Lower leg skin (tissue), 4 donors: ENCODE data around the gene RPP30. TPM values are rescaled to one million over a fixed set of nuclear protein-coding genes. Genes with fewer than 3 reads are reported as not detected.
A peak's percentile ranks its signal among the peaks of the same experiment; 100 is the strongest.

Experiments
- DNase-seq, 2 donors: peaks; one replicate each; pipeline ENCODE4 v3.0.0-alpha.2; 2019; ENCODE audit warnings: low spot score in 2 of 2
- H3K4me3 ChIP-seq: fragments of 200-600 bp; sonication (generic); 2 replicates; pipeline ENCODE4 v1.5.1; 2017; ENCODE audit warnings: mild to moderate bottlenecking, low read depth; ENCODE audit not compliant: poor library complexity, severe bottlenecking
- POLR2A ChIP-seq, 2 donors: fragments of 450-650 bp; IDR thresholded peaks; one replicate each; pipeline ENCODE4 v1.6.1; 2016 to 2017; ENCODE audit warnings: antibody characterized with exemption in 2 of 2, mild to moderate bottlenecking in 1 of 2, moderate library complexity in 1 of 2
- WGBS, 2 donors: methylation state at CpG; one replicate each; pipeline ENCODE4 v1.1.5; 2018; 5-methylcytosine and 5-hydroxymethylcytosine counted together
- intact Hi-C: fragments of 100-400 bp; cut with DNase I; formaldehyde crosslinking; loops from one replicate; pipeline ENCODE4 v1.15.0; 2023; ENCODE audit warnings: low total_unique reads
- total RNA-seq, 4 donors: library from RNA; depleted of rRNA; stranded (reverse); fragments of >200 nt; gene quantifications; one replicate each; pipeline ENCODE4 v1.1.0, GENCODE V29; 2016
- TF ChIP-seq, protein P1 (sequence below), 3 donors: fragments of 450-650 bp; IDR thresholded peaks; one replicate each; pipeline ENCODE4 v1.5.1; 2016; ENCODE audit warnings: antibody characterized with exemption in 3 of 3, mild to moderate bottlenecking in 3 of 3, moderate library complexity in 2 of 3

RPP30 gene
- total RNA-seq, 4 donors from 2014 or later, result 24.9 to 39.8 (median 28.3) TPM

DNA sequence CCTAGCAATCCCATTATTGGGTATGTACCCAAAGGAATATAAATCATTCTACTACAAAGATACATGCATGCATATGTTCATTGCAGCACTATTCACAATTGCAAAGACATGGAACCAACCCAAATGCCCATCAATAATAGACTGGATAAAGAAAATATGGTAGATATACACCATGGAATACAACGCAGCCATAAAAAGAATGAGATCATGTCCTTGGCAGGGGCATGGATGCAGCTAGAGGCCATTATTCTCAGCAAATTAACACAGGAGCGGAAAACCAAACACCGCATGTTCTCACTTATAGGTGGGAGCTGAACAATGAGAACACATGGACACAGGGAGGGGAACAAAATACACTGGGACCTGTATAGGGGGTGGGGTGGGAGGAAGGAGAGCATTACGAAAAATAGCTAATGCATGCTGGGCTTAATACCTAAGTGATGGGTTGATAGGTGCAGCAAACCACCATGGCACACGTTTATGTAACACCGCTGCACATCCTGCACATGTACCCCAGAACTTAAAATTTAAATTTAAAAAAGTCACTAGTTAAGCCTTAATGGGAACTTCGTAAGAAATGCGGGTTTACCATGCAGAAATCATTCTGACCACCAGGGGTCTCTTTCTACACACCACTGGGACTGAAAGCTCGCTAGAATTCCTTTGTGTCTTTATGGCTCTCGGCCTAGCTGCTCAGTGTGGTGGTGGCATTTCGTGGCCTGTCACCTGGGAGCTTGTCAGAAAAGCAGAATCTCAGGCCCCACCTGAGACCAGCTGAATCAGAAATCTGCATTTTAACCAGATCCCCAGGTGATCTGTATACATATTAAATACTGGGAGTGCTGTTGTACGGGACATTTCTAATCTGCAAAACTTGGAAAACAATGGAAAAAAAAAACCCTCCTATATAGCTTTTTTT is 39.6 kb downstream of the RPP30 start:
- WGBS, 2 donors, result 31 to 33% methylated on average over 12 of the region's 12 CpGs
- TF ChIP-seq POLR2A (IDR thresholded peaks at IDR 0.05), result no peak
- TF ChIP-seq, protein P1, sequence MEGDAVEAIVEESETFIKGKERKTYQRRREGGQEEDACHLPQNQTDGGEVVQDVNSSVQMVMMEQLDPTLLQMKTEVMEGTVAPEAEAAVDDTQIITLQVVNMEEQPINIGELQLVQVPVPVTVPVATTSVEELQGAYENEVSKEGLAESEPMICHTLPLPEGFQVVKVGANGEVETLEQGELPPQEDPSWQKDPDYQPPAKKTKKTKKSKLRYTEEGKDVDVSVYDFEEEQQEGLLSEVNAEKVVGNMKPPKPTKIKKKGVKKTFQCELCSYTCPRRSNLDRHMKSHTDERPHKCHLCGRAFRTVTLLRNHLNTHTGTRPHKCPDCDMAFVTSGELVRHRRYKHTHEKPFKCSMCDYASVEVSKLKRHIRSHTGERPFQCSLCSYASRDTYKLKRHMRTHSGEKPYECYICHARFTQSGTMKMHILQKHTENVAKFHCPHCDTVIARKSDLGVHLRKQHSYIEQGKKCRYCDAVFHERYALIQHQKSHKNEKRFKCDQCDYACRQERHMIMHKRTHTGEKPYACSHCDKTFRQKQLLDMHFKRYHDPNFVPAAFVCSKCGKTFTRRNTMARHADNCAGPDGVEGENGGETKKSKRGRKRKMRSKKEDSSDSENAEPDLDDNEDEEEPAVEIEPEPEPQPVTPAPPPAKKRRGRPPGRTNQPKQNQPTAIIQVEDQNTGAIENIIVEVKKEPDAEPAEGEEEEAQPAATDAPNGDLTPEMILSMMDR (IDR thresholded peaks at IDR 0.05), result peak in 1 of 3 donors; percentile 47
- no peak overlapping the region for H3K4me3 ChIP-seq
- peak in 1 of 2 donors; percentile 62 for DNase-seq
- intact Hi-C loops, result loop anchor here (10.0 kb wide), 1 partner anchor 343 kb away; no protein-coding TSS in a partner anchor

DNA sequence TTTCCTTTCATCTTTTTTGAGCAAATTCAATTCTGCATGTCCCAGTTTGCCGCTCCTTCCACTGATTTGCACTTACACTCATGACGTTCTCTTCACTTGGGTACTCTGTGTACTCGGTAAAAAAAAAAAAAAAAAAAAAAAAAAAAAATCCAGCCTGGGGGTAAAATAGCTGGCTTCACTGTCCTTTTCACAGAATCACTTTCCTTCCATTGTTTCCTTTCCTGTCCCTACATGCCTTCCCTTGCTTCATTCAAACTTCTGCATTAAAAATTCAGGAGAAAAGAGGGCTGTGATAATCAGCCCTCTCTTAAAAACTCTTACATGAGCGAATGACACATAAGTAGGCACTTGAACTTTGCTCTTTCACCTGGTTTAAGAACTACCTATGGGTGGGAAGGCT is 40.4 kb downstream of the RPP30 start:
- no peak for TF ChIP-seq POLR2A (IDR thresholded peaks at IDR 0.05)
- TF ChIP-seq, protein P1 (IDR thresholded peaks at IDR 0.05), result no peak
- 32 to 37% methylated on average over 4 of the region's 4 CpGs for WGBS, 2 donors
- no peak overlapping the region for H3K4me3 ChIP-seq
- no peak for DNase-seq
- intact Hi-C loops, result loop anchor here (10.0 kb wide), 1 partner anchor 343 kb away; no protein-coding TSS in a partner anchor

DNA sequence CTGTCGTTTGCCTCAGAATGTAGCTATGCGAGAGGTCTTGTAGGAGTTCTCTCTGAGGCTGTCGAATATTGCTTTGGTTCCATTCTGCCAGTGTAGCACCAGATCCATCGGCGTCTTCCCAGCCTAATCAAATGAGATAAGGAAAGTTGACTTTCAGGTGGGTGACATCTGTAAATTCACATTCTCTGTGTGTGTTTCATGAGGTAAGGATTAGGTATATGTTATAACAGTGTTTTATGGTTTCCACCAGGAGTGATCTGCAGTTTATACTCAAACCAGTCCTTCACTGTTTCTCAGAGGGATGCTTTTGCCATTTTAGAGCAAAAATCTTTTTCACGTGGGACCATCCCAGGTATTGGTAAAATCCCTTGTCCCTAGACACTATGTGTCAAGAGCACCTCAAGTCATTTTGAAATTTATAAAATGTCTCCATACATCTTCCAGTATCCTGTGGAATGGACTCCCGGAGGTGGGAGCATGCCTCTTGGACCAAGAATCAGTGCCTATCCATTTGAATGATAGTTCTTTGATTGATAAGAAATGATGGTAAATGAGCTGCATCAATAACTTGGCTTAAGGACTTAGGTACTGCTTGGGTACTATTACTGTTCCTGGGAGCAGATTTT is 41.2 kb downstream of the RPP30 start:
- intact Hi-C loops, result loop anchor here (10.0 kb wide), 1 partner anchor 342 kb away; no protein-coding TSS in a partner anchor
- H3K4me3 ChIP-seq, result no peak overlapping the region
- 90 to 96% methylated on average over 7 of the region's 7 CpGs for WGBS, 2 donors
- DNase-seq, result no peak
- no peak for TF ChIP-seq POLR2A (IDR thresholded peaks at IDR 0.05)
- TF ChIP-seq, protein P1 (IDR thresholded peaks at IDR 0.05), result no peak

DNA sequence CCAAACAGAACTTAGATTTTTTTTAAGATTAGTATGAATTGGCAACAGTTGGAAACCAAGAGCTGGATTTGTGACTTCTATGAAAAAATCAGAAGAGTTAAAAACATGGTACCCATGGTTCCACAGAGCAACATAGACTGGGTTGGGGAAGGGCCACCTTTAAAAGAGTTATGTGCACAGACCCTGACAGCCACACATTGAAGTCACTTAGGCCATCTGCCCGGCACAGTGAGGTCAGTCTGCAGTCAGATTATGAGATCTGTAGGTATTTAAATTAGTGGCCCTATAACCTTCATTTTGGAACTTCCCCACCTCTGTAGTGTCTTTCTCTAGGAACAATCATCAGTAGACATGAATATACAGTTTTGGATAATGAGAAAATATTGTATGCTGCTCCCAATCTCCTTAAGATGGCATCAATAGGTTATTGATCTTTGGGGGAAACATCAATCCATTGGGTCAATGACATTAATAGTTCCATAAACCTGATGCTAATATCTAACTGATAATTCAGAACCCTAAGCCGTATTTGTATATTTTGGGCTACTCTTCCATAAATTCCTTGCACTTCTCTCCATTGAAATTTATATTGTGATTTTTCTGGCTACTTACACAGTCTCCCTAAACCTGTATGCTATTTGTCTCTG is 42.1 kb downstream of the RPP30 start:
- no peak for DNase-seq
- intact Hi-C loops, result loop anchor here (10.0 kb wide), 1 partner anchor 341 kb away; no protein-coding TSS in a partner anchor
- WGBS, 2 donors, result 93 to 94% methylated on average over 2 of the region's 2 CpGs
- TF ChIP-seq POLR2A (IDR thresholded peaks at IDR 0.05), result no peak
- TF ChIP-seq, protein P1 (IDR thresholded peaks at IDR 0.05), result no peak
- H3K4me3 ChIP-seq, result no peak overlapping the region

DNA sequence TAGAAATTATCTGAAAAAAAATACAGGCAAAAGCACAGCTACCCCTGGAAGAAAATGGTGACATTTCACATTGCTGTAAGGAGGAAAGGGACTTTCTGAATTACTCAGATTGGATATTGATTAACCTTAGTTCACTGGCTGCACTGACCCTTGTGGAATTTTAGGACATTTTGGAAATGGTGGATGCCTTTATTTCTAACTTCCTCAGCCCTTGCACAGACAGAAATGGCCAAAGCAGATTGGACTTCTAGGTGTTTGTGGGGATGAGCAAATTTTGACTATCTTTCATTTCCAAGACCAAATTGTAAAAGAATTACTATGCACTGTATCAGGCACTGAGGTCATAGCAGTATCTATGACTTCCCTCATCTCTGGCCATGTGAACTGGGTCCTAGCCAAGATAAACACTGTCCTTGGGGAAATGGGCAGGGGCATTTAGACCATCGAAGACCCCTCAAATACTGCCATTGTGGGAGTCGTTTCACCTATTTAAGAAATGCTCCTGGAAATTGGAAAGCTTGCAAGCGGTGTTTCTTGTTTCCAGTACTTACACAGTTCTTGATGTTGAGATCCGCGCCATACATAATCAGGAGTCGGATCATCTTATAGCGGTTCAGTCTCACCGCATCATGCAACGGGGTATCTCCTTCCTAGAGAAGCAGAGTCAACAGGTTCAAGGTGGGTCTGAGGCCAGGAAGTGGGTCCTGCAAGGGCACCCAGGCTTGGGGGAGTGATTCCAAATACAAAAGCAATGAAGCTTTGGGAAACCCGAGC is 43.4 kb downstream of the RPP30 start:
- no peak for TF ChIP-seq POLR2A (IDR thresholded peaks at IDR 0.05)
- TF ChIP-seq, protein P1 (IDR thresholded peaks at IDR 0.05), result no peak
- no peak for DNase-seq
- 80 to 86% methylated on average over 10 of the region's 10 CpGs for WGBS, 2 donors
- no peak overlapping the region for H3K4me3 ChIP-seq
- intact Hi-C loops, result loop anchor here (10.0 kb wide), 1 partner anchor 340 kb away; no protein-coding TSS in a partner anchor
